Sigmoid colon (tissue), 7 donors: ENCODE data around the gene SGTA. TPM values are rescaled to one million over a fixed set of nuclear protein-coding genes. Genes with fewer than 3 reads are reported as not detected.

Experiments
- DNase-seq: peaks from one replicate; pipeline ENCODE4 v3.0.0-alpha.2; 2019
- H3K27ac ChIP-seq, 4 donors: fragments of 200-600 bp; sonication (generic); one replicate each; pipeline ENCODE4 v1.5.1; 2016 to 2019; ENCODE audit warnings: mild to moderate bottlenecking in 1 of 4
- H3K27me3 ChIP-seq, 3 donors: fragments of 200-600 bp; sonication (generic); one replicate each; pipeline ENCODE4 v1.5.1; 2019; ENCODE audit warnings: mild to moderate bottlenecking in 1 of 3
- H3K36me3 ChIP-seq, 4 donors: fragments of 200-600 bp; sonication (generic); one replicate each; pipeline ENCODE4 v1.5.1; 2016 to 2019
- H3K4me1 ChIP-seq, 4 donors: fragments of 200-600 bp; sonication (generic); one replicate each; pipeline ENCODE4 v1.5.1; 2017 to 2019
- H3K4me3 ChIP-seq, 4 donors: fragments of 200-600 bp; sonication (generic); one replicate each; pipeline ENCODE4 v1.5.1; 2017 to 2019; ENCODE audit warnings: mild to moderate bottlenecking in 2 of 4, moderate library complexity in 1 of 4
- H3K9me3 ChIP-seq, 4 donors: fragments of 200-600 bp in 3 of 4; sonication (generic) in 3 of 4; one replicate each; pipeline versions ENCODE4 v1.5.1 to v1.6.1; 2013 to 2019
- CTCF ChIP-seq, 4 experiments: fragments of 450-650 bp in 3 of 4; fragments of 200-600 bp in 1 of 4; IDR thresholded peaks; one replicate each; pipeline ENCODE4 v1.5.1; 2016 to 2019; ENCODE audit warnings: antibody characterized with exemption in 4 of 4, mild to moderate bottlenecking in 3 of 4, moderate library complexity in 2 of 4
- EP300 ChIP-seq, 4 donors: sonication (generic); formaldehyde crosslinking; IDR thresholded peaks; one replicate each; pipeline ENCODE4 v1.6.1; 2017; ENCODE audit warnings: antibody characterized with exemption in 4 of 4
- POLR2A ChIP-seq, 2 donors: fragments of 450-650 bp; IDR thresholded peaks; one replicate each; pipeline ENCODE4 v1.6.1; 2016; ENCODE audit warnings: antibody characterized with exemption in 2 of 2, mild to moderate bottlenecking in 2 of 2, moderate library complexity in 2 of 2
- POLR2AphosphoS5 ChIP-seq, 4 donors: sonication (generic); formaldehyde crosslinking; IDR thresholded peaks; one replicate each; pipeline ENCODE4 v1.6.1; 2017; ENCODE audit warnings: antibody characterized with exemption in 4 of 4
- WGBS, 2 donors: extraction: QIAGEN DNeasy Blood & Tissue Kit; methylation state at CpG; one replicate each; pipeline ENCODE4 v1.1.7; 2013; 5-methylcytosine and 5-hydroxymethylcytosine counted together
- intact Hi-C: fragments of 100-400 bp; cut with DNase I; formaldehyde crosslinking; loops from one replicate; pipeline ENCODE4 v1.15.1; 2023
- polyA plus RNA-seq, 3 donors: library from polyadenylated mRNA; stranded (reverse); fragments of 200-250 nt; gene quantifications; one replicate each; pipeline ENCODE4 v1.2.3, GENCODE V29; 2013
- total RNA-seq, 4 donors: library from RNA; depleted of rRNA; stranded (reverse); fragments of >200 nt; gene quantifications; one replicate each; pipeline ENCODE4 v1.1.0, GENCODE V29; 2016
- donor health status: healthy with polysubstance abuse.
- donor health status: Bipolar disorder and iron deficiency.
- donor health status: healthy.

SGTA gene
- total and polyA plus RNA-seq, 7 donors, result 42.5 to 80.7 (median 48.1) TPM

- Histone ChIP-seq H3K36me3 (peaks cover 45 to 97% (median 66%) of the 10 kb centered on the region in 4 donors), H3K9me3 (no peaks in the 10 kb centered on the region)
- TF ChIP-seq CTCF (IDR thresholded peaks at IDR 0.05) (no peak), EP300 (IDR thresholded peaks at IDR 0.05) (no peak), POLR2AphosphoS5 (IDR thresholded peaks at IDR 0.05) (no peak), POLR2A (IDR thresholded peaks at IDR 0.05) (no peak)
Observed at GRCh38 chr19:2763687-2764086, 19.4 kb downstream of the SGTA start.

GRCh38 chr19:2762783-2763496 is 20.1 kb downstream of the SGTA start:
- intact Hi-C loops, result no loop called here
- no peak overlapping the region for H3K27ac ChIP-seq
- no peaks in the 10 kb centered on the region for H3K27me3 ChIP-seq
- WGBS, 2 donors, result 97% methylated on average over 23 of the region's 23 CpGs
- no peak for TF ChIP-seq CTCF (IDR thresholded peaks at IDR 0.05)
- TF ChIP-seq EP300 (IDR thresholded peaks at IDR 0.05), result no peak
- no peak for TF ChIP-seq POLR2A (IDR thresholded peaks at IDR 0.05)
- no peak for TF ChIP-seq POLR2AphosphoS5 (IDR thresholded peaks at IDR 0.05)
- no peaks in the 10 kb centered on the region for H3K4me1 ChIP-seq
- DNase-seq, result no peak
- peaks cover 45 to 97% (median 64%) of the 10 kb centered on the region in 4 donors for H3K36me3 ChIP-seq
- H3K9me3 ChIP-seq, result no peaks in the 10 kb centered on the region
- no peak overlapping the region for H3K4me3 ChIP-seq

More at GRCh38 chr19:2763687-2764086, 19.4 kb downstream of the SGTA start:
- H3K4me3 ChIP-seq, result no peak overlapping the region
- intact Hi-C loops, result no loop called here
- peaks cover 0 to under 1% (median 0%) of the 10 kb centered on the region in 4 donors for H3K4me1 ChIP-seq
- no peak for DNase-seq
- H3K27ac ChIP-seq, result no peak overlapping the region
- H3K27me3 ChIP-seq, result no peaks in the 10 kb centered on the region
- 97% methylated on average over 12 of the region's 12 CpGs for WGBS, 2 donors

GRCh38 chr19:2761876-2762782 is 20.9 kb downstream of the SGTA start:
- Histone ChIP-seq H3K27ac (no peak overlapping the region), H3K4me3 (no peak overlapping the region), H3K27me3 (no peaks in the 10 kb centered on the region), H3K4me1 (no peaks in the 10 kb centered on the region), H3K36me3 (peaks cover 47 to 97% (median 66%) of the 10 kb centered on the region in 4 donors), H3K9me3 (no peaks in the 10 kb centered on the region)
- intact Hi-C loops, result no loop called here
- no peak for TF ChIP-seq POLR2A (IDR thresholded peaks at IDR 0.05)
- TF ChIP-seq EP300 (IDR thresholded peaks at IDR 0.05), result no peak
- TF ChIP-seq CTCF (IDR thresholded peaks at IDR 0.05), result no peak
- no peak for TF ChIP-seq POLR2AphosphoS5 (IDR thresholded peaks at IDR 0.05)
- no peak for DNase-seq
- 94 to 96% methylated on average over 43 of the region's 43 CpGs for WGBS, 2 donors

GRCh38 chr19:2761309-2761677 is 21.8 kb downstream of the SGTA start:
- DNase-seq, result no peak
- intact Hi-C loops, result no loop called here
- TF ChIP-seq POLR2A (IDR thresholded peaks at IDR 0.05) (no peak), CTCF (IDR thresholded peaks at IDR 0.05) (no peak), POLR2AphosphoS5 (IDR thresholded peaks at IDR 0.05) (no peak), EP300 (IDR thresholded peaks at IDR 0.05) (no peak)
- WGBS, 2 donors, result 96% methylated on average over 16 of the region's 16 CpGs
- Histone ChIP-seq H3K4me3 (no peak overlapping the region), H3K4me1 (no peaks in the 10 kb centered on the region), H3K27ac (no peak overlapping the region), H3K36me3 (peaks cover 50 to 97% (median 66%) of the 10 kb centered on the region in 4 donors), H3K27me3 (no peaks in the 10 kb centered on the region), H3K9me3 (no peaks in the 10 kb centered on the region)
